ENCODE results near the gene ENTREP3.
"Not testable (repeated sequence)": the region's sequence is repeated elsewhere in the genome, so short reads cannot be mapped to it uniquely, and the experiment has no call there.

The ENTREP3 gene

GRCh38 chr1:155250633-155251449 is 4.4 kb downstream of the ENTREP3 start:
- FAIRE-seq, result peak; percentile 81

- no peak for FAIRE-seq
Measured at GRCh38 chr1:155250246-155250632, 5.0 kb downstream of the ENTREP3 start.

- FAIRE-seq, result no peak
Measured at GRCh38 chr1:155247667-155248553, 7.4 kb downstream of the ENTREP3 start.

- not testable (repeated sequence) for FAIRE-seq
Measured at GRCh38 chr1:155246796-155247195, 8.5 kb downstream of the ENTREP3 start.

- no peak for FAIRE-seq
Measured at GRCh38 chr1:155245163-155245524, 10.1 kb downstream of the ENTREP3 start.

GRCh38 chr1:155244368-155245162 is 10.7 kb downstream of the ENTREP3 start:
- FAIRE-seq, result peak; percentile 96

GRCh38 chr1:155242805-155243358 is 12.4 kb downstream of the ENTREP3 start:
- FAIRE-seq, result no peak

- no peak for FAIRE-seq
Measured at GRCh38 chr1:155241841-155242264, 13.4 kb downstream of the ENTREP3 start.

- FAIRE-seq, result peak; percentile 69
Measured at GRCh38 chr1:155241069-155241679, 14.1 kb downstream of the ENTREP3 start.

GRCh38 chr1:155236451-155236850 is 18.8 kb downstream of the ENTREP3 start:
- FAIRE-seq, result no peak

GRCh38 chr1:155235375-155235774 is 19.9 kb downstream of the ENTREP3 start:
- not testable (repeated sequence) for FAIRE-seq

GRCh38 chr1:155233502-155233901 is 21.8 kb downstream of the ENTREP3 start:
- not testable (repeated sequence) for FAIRE-seq

- not testable (repeated sequence) for FAIRE-seq
Measured at GRCh38 chr1:155232001-155232978, 23.0 kb downstream of the ENTREP3 start.

GRCh38 chr1:155231302-155231701 is 24.0 kb downstream of the ENTREP3 start:
- not testable (repeated sequence) for FAIRE-seq

- FAIRE-seq, result no peak
Measured at GRCh38 chr1:155228096-155228427, 27.2 kb downstream of the ENTREP3 start.

GRCh38 chr1:155227261-155228095 is 27.8 kb downstream of the ENTREP3 start:
- FAIRE-seq, result peak; percentile 97

- no peak for FAIRE-seq
Measured at GRCh38 chr1:155226910-155227260, 28.4 kb downstream of the ENTREP3 start.

- no peak for FAIRE-seq
Measured at GRCh38 chr1:155226188-155226909, 28.9 kb downstream of the ENTREP3 start.

GRCh38 chr1:155225404-155225759 is 29.9 kb downstream of the ENTREP3 start:
- not testable (repeated sequence) for FAIRE-seq

GRCh38 chr1:155223047-155223446 is 32.2 kb downstream of the ENTREP3 start:
- no peak for FAIRE-seq

Measured in TTC549 (cell line).